Activated CD4-positive, alpha-beta T cell treated with anti-CD3 and anti-CD28 coated beads, Interleukin-2, amount 10 ng/mL, durations not matched to agents 24 days and 14 days (primary cell): Measurements from ENCODE around the gene KRT84. TPM values are rescaled to one million over a fixed set of nuclear protein-coding genes. Genes with fewer than 3 reads are reported as not detected.

Experiments used
- DNase-seq: peaks from one replicate; pipeline ENCODE4 v3.0.0; 2022
- H3K27ac Mint-ChIP-seq: one replicate; pipeline ENCODE4 v1.8.0; 2022; ENCODE audit warnings: mild to moderate bottlenecking, mixed read lengths
- H3K27me3 Mint-ChIP-seq: one replicate; pipeline ENCODE4 v1.8.0; 2022; ENCODE audit warnings: mixed read lengths
- H3K36me3 Mint-ChIP-seq: one replicate; pipeline ENCODE4 v1.8.0; 2022; ENCODE audit warnings: low read depth, mild to moderate bottlenecking, mixed read lengths
- H3K4me1 Mint-ChIP-seq: one replicate; pipeline ENCODE4 v1.8.0; 2021; ENCODE audit warnings: mixed read lengths
- H3K4me3 Mint-ChIP-seq: one replicate; pipeline ENCODE4 v1.8.0; 2022; ENCODE audit warnings: mild to moderate bottlenecking, moderate library complexity, mixed read lengths
- H3K9me3 Mint-ChIP-seq: one replicate; pipeline ENCODE4 v1.8.0; 2021; ENCODE audit warnings: mixed read lengths
- intact Hi-C: fragments of 100-400 bp; cut with micrococcal nuclease; formaldehyde crosslinking; loops from one replicate; pipeline ENCODE4 v1.15.1; 2023
- total RNA-seq: library from RNA; stranded (reverse); gene quantifications from 2 replicates; pipeline ENCODE4 v1.2.3, GENCODE V29; 2022

The KRT84 gene
- total RNA-seq, 1 donor from 2014 or later, result not detected

GRCh38 chr12:52401926-52402325, 16.5 kb upstream of the KRT84 start:
- no peak for DNase-seq
- Mint-ChIP-seq H3K36me3 (no peaks in the 10 kb centered on the region), H3K27ac (no peak overlapping the region), H3K27me3 (peaks cover 10% of the 10 kb centered on the region), H3K4me3 (no peak overlapping the region), H3K9me3 (no peaks in the 10 kb centered on the region), H3K4me1 (no peaks in the 10 kb centered on the region)
- intact Hi-C loops, result no loop called here

GRCh38 chr12:52401526-52401925, 16.1 kb upstream of the KRT84 start:
- intact Hi-C loops, result no loop called here
- DNase-seq, result no peak
- no peak overlapping the region for H3K27ac Mint-ChIP-seq

GRCh38 chr12:52400906-52401305, 15.5 kb upstream of the KRT84 start:
- no peak overlapping the region for H3K27ac Mint-ChIP-seq
- intact Hi-C loops, result no loop called here
- peaks cover 11% of the 10 kb centered on the region for H3K27me3 Mint-ChIP-seq
- no peak overlapping the region for H3K4me3 Mint-ChIP-seq
- H3K9me3 Mint-ChIP-seq, result no peaks in the 10 kb centered on the region
- H3K36me3 Mint-ChIP-seq, result no peaks in the 10 kb centered on the region
- no peaks in the 10 kb centered on the region for H3K4me1 Mint-ChIP-seq
- DNase-seq, result no peak

More at GRCh38 chr12:52401526-52401925, 16.1 kb upstream of the KRT84 start:
- Mint-ChIP-seq H3K4me1 (no peaks in the 10 kb centered on the region), H3K36me3 (no peaks in the 10 kb centered on the region), H3K9me3 (no peaks in the 10 kb centered on the region), H3K27me3 (peaks cover 11% of the 10 kb centered on the region), H3K4me3 (no peak overlapping the region)

GRCh38 chr12:52399756-52400155, 14.3 kb upstream of the KRT84 start:
- no peak for DNase-seq
- Mint-ChIP-seq H3K4me1 (no peaks in the 10 kb centered on the region), H3K4me3 (no peak overlapping the region), H3K36me3 (no peaks in the 10 kb centered on the region), H3K27me3 (peaks cover 11% of the 10 kb centered on the region), H3K27ac (no peak overlapping the region), H3K9me3 (no peaks in the 10 kb centered on the region)
- intact Hi-C loops, result no loop called here

GRCh38 chr12:52398176-52398575, 12.7 kb upstream of the KRT84 start:
- Mint-ChIP-seq H3K4me3 (no peak overlapping the region), H3K27me3 (peaks cover 10% of the 10 kb centered on the region), H3K4me1 (no peaks in the 10 kb centered on the region), H3K9me3 (no peaks in the 10 kb centered on the region), H3K27ac (no peak overlapping the region), H3K36me3 (no peaks in the 10 kb centered on the region)
- DNase-seq, result no peak
- intact Hi-C loops, result no loop called here

GRCh38 chr12:52396656-52397055, 11.2 kb upstream of the KRT84 start:
- no peak overlapping the region for H3K27ac Mint-ChIP-seq
- peaks cover 10% of the 10 kb centered on the region for H3K27me3 Mint-ChIP-seq
- H3K36me3 Mint-ChIP-seq, result no peaks in the 10 kb centered on the region
- DNase-seq, result no peak
- H3K4me3 Mint-ChIP-seq, result no peak overlapping the region
- no peaks in the 10 kb centered on the region for H3K4me1 Mint-ChIP-seq
- H3K9me3 Mint-ChIP-seq, result no peaks in the 10 kb centered on the region
- intact Hi-C loops, result no loop called here

- Mint-ChIP-seq H3K4me1 (no peaks in the 10 kb centered on the region), H3K4me3 (no peak overlapping the region), H3K36me3 (no peaks in the 10 kb centered on the region), H3K27ac (no peak overlapping the region), H3K9me3 (no peaks in the 10 kb centered on the region), H3K27me3 (peaks cover 10% of the 10 kb centered on the region)
- no peak for DNase-seq
- intact Hi-C loops, result no loop called here
These were observed 10.4 kb upstream of the KRT84 start for GRCh38 chr12:52395761-52396434.

GRCh38 chr12:52394836-52395405, 9.5 kb upstream of the KRT84 start:
- Mint-ChIP-seq H3K4me1 (no peaks in the 10 kb centered on the region), H3K27me3 (peaks cover 10% of the 10 kb centered on the region), H3K27ac (no peak overlapping the region), H3K9me3 (no peaks in the 10 kb centered on the region), H3K36me3 (no peaks in the 10 kb centered on the region), H3K4me3 (no peak overlapping the region)
- no peak for DNase-seq
- intact Hi-C loops, result no loop called here

- no peak overlapping the region for H3K4me3 Mint-ChIP-seq
- H3K4me1 Mint-ChIP-seq, result no peaks in the 10 kb centered on the region
- intact Hi-C loops, result no loop called here
- no peaks in the 10 kb centered on the region for H3K36me3 Mint-ChIP-seq
- no peak for DNase-seq
- no peaks in the 10 kb centered on the region for H3K9me3 Mint-ChIP-seq
- no peak overlapping the region for H3K27ac Mint-ChIP-seq
- H3K27me3 Mint-ChIP-seq, result peaks cover 10% of the 10 kb centered on the region
These were observed 7.1 kb upstream of the KRT84 start for GRCh38 chr12:52392465-52393007.

- Mint-ChIP-seq H3K9me3 (no peaks in the 10 kb centered on the region), H3K27ac (no peak overlapping the region), H3K36me3 (no peaks in the 10 kb centered on the region), H3K27me3 (peaks cover 4% of the 10 kb centered on the region), H3K4me3 (no peak overlapping the region), H3K4me1 (no peaks in the 10 kb centered on the region)
- intact Hi-C loops, result no loop called here
- DNase-seq, result no peak
These were observed 6.2 kb upstream of the KRT84 start for GRCh38 chr12:52391618-52392002.

- H3K9me3 Mint-ChIP-seq, result no peaks in the 10 kb centered on the region
- H3K4me1 Mint-ChIP-seq, result no peaks in the 10 kb centered on the region
- peaks cover 6% of the 10 kb centered on the region for H3K27me3 Mint-ChIP-seq
- intact Hi-C loops, result no loop called here
- H3K27ac Mint-ChIP-seq, result no peak overlapping the region
- DNase-seq, result peak; percentile 61
- H3K4me3 Mint-ChIP-seq, result no peak overlapping the region
- H3K36me3 Mint-ChIP-seq, result no peaks in the 10 kb centered on the region
These were observed 5.5 kb upstream of the KRT84 start for GRCh38 chr12:52390739-52391617.

GRCh38 chr12:52389313-52390207, 4.1 kb upstream of the KRT84 start:
- H3K9me3 Mint-ChIP-seq, result no peaks in the 10 kb centered on the region
- H3K27me3 Mint-ChIP-seq, result peaks cover 8% of the 10 kb centered on the region
- H3K27ac Mint-ChIP-seq, result no peak overlapping the region
- H3K36me3 Mint-ChIP-seq, result no peaks in the 10 kb centered on the region
- DNase-seq, result no peak
- H3K4me3 Mint-ChIP-seq, result no peak overlapping the region
- intact Hi-C loops, result no loop called here
- H3K4me1 Mint-ChIP-seq, result no peaks in the 10 kb centered on the region

- intact Hi-C loops, result no loop called here
- H3K4me1 Mint-ChIP-seq, result peaks cover 3% of the 10 kb centered on the region
- H3K27me3 Mint-ChIP-seq, result peaks cover 10% of the 10 kb centered on the region
- no peak overlapping the region for H3K27ac Mint-ChIP-seq
- H3K36me3 Mint-ChIP-seq, result no peaks in the 10 kb centered on the region
- no peak overlapping the region for H3K4me3 Mint-ChIP-seq
- no peaks in the 10 kb centered on the region for H3K9me3 Mint-ChIP-seq
- DNase-seq, result no peak
These were observed 2.4 kb upstream of the KRT84 start for GRCh38 chr12:52387859-52388258.
